ENCODE measurements around the gene AMN1.
"Not testable (repeated sequence)": the region's sequence is repeated elsewhere in the genome, so short reads cannot be mapped to it uniquely, and the experiment has no call there.

Gene AMN1

DNA sequence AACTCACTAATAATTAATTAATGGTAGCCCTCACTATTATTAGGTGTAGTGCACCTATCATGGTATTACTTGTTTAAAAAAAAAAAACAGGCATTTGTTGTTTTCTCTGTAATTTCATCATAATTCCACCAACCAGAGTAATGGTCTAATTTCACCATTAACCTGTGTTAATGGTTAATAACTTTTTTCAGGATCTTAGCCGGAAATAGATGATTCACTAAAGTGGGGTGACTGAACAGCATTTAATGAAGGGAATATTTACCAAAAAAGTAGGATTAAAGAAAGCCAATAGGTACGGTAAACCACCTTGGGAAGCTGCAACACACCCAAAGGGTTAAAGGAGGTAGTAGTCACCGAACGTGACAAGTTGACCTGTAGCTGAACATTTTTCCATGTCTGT lies 56.3 kb downstream of the AMN1 start:
- no peak for TF ChIP-seq ZNF274 (IDR thresholded peaks at IDR 0.05; ENCODE audit: low read depth, low read length)
- H3K4me3 ChIP-seq (ENCODE audit: low read length): no peak overlapping the region

DNA sequence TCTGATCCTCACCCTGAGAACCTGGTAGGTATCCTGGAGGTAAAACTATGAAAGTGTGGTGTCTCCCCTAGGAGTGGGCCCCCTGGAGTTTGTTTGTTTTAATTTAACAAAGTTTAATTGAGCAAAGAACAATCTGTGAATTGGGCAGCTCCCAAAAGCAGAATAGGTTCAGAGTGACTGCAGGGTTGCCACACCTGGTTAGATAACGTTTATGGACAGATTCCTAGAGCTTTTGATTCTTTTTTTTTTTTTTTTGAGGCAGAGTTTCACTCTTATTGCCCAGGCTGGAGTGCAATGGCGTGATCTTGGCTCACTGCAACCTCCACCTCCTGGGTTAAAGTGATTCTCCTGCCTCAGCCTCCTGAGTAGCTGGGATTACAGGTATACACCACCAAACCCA lies 59.2 kb downstream of the AMN1 start:
- not testable (repeated sequence) for H3K4me3 ChIP-seq (ENCODE audit: low read length)

DNA sequence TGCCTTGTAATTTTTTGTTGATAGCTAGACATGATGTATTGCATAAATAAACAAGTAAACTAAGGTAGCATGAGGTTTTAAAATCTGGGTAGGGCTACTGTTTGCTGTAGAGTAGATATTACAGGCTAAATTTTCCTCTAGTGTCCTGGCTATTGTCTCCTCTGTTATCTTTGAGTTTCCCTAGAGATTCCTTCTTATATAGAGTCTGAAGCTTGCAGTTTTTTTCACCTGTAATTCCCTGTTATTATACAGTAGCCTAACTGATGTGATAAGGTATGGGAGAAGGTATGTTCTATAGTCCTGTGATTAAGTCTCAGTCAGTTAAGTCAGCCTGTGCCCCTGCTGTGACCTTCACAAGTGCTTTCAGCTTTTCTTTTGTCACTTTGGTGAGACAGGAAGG lies 59.8 kb downstream of the AMN1 start:
- TF ChIP-seq ZNF274 (IDR thresholded peaks at IDR 0.05; ENCODE audit: low read depth, low read length): no peak
- no peak overlapping the region for H3K4me3 ChIP-seq (ENCODE audit: low read length)

DNA sequence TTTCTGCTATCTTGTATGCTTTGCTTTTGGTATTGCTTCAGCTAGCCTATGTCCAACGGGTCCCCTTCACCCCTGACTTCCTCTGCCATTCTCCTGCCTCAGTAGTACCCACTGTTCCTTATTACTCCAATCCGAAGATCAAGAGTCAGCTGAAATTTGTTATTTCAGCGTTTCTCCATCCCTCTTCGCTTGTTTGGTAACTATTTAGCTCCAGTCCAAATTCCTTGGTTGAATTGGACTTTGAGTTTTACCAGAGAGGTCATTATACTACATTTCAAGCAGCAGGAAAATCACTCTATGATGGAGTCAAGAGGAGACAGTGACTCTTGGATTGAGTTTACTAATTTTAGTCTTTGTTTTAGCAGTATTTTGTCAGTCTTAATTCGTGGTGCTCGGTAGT lies 64.8 kb downstream of the AMN1 start:
- H3K4me3 ChIP-seq (ENCODE audit: low read length): no peak overlapping the region
- no peak for TF ChIP-seq ZNF274 (IDR thresholded peaks at IDR 0.05; ENCODE audit: low read depth, low read length)

DNA sequence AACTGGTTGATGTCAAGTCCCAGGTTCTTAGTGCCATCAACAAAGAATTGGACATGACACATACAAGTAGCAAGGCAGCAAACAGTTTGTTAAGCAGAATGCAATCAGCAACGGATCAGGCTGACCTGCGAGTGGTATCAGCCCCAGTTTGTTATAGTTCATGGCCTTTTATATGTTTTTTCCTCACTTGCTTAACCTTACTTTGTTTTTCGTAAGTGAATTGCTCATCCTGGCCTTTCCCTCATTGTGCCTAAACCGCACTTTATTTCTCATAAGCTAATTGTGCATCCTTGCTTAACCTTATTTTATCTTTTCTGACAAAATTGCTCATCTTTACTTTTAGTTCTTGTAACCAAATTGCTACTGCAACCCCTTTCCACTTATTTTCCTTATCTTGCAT lies 65.2 kb downstream of the AMN1 start:
- no peak overlapping the region for H3K4me3 ChIP-seq (ENCODE audit: low read length)
- no peak for TF ChIP-seq ZNF274 (IDR thresholded peaks at IDR 0.05; ENCODE audit: low read depth, low read length)

DNA sequence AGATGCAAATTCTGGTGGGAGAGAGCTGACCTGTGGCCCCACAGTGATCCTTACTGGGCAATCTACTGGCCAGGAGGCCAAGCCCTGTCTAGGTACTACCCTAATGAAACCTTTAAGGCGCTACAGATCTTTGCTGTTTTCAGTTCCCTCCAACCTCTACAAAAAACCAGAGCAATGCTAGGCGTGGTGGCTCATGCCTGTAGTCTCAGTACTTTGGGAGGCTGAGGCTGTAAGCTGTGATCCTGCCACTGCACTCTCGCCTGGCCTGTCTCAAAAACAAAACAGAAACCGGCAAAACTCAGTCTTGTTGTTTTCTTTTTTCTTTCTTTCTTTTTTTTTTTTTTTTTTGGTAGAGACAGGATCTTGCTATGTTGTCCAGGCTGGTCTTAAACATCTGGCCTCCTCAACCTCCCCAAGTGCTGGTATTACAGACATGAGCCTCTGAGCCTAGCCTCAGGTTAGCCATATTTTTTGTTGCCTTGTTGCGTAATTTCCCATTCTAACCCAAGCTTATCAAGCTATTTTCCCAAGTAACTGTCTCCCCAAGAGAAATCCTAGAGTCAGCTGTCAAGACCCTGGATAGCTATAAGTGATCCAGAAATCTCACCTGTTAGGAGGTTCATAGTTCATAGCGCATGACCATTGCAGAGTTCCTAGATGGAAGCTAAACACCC lies 66.5 kb downstream of the AMN1 start:
- no peak overlapping the region for H3K4me3 ChIP-seq (ENCODE audit: low read length)
- no peak for TF ChIP-seq ZNF274 (IDR thresholded peaks at IDR 0.05; ENCODE audit: low read depth, low read length)

DNA sequence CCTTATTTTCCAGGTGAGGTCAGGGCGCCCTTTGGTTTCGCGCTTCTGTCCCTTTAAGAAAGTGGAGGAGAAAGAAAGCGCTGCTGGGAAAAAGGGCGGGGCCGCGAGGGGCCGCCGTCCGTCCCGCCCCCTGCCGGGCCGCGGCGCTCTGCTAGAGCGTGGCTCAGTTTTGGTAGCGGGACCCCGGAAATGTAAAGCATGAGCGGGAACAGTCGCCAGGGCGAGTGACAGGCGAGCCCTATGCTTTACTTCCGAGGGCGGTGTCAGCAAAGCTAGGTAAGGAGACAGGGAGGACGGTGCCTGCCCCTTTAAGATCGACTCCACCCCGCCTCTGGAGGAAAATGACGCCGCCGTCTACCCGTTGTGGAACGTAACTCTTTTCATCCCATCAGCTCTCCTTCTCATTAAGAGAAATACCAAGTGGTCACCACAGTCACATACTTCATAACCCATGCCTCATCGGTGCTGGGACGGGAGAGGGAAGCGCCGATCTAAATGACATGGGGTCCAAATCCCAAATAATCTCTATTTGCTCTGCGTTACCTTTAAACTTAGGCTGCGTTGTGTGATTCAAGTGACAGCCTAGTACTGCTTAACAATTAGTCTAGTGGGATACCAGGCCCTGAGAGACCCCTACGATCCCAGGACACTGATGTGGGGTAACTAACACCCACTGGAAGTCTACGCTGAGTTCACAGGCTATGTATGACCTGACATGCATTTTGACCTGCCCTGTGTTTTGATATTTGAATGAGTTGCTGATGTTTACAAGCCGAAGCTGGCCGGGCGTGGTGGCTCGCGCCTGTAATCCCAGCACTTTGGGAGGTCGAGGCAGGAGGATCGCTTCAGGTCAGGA lies 69.5 kb downstream of the AMN1 start, which contains the start of gene ETFBKMT:
Gene ETFBKMT, plus strand, starts transcription at position 602 of the 856 bp plus-strand sequence. CDS start 2,266 bp downstream, outside the sequence.
- peak within 1 kb of the TSS; percentile 98 for H3K4me3 ChIP-seq (ENCODE audit: low read length)
- TF ChIP-seq ZNF274 (IDR thresholded peaks at IDR 0.05; ENCODE audit: low read depth, low read length): no peak

DNA sequence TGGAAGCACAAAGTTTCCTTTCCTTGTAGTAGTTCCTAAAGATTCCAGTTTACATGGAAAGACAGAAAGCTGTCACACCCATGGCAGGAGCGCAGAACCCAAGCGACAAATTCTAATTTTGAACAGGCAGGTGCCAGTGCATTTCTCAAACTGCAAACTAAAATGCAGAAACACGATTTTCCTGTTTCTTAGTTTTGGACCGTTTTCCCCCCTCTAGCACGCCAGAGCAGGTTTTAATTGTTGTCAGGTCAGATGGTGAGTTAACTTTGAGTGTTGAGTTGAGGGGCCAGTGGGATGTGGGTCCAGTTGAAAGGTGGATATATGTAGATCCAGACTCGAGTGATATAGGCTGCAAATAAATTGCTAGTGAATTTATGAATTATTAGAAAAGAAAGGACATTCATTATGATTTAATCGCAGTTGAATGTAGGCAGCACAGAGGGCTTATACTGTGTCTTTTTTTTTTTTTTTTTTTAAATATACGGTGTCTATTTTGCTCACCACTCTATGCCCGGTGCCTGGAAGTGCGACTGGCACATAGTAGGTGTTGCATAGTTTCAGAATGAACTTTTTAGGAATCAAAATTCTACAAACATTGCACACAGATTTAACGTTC lies 70.2 kb downstream of the AMN1 start:
- no peak for TF ChIP-seq ZNF274 (IDR thresholded peaks at IDR 0.05; ENCODE audit: low read depth, low read length)
- H3K4me3 ChIP-seq (ENCODE audit: low read length): peak overlapping the region; percentile 98

DNA sequence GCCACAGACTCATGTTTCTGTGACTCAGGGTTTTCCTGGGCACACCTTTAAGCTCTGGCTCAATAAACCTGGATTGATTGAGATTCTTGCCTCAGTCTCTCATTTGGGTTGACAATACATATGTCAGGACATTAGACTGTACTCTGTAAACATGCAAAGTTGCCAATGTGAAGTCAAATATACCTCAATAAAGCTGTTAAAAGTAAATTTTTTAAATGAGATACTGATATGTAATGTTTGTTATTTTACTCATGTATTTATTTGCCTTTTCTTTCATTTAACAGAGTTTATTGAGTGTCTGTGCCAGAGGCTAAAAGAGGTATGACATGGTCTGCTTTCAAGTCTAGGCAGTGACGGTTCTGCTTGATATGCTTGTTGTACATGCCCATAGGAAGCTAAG lies 73.0 kb downstream of the AMN1 start:
- no peak overlapping the region for H3K4me3 ChIP-seq (ENCODE audit: low read length)
- no peak for TF ChIP-seq ZNF274 (IDR thresholded peaks at IDR 0.05; ENCODE audit: low read depth, low read length)

DNA sequence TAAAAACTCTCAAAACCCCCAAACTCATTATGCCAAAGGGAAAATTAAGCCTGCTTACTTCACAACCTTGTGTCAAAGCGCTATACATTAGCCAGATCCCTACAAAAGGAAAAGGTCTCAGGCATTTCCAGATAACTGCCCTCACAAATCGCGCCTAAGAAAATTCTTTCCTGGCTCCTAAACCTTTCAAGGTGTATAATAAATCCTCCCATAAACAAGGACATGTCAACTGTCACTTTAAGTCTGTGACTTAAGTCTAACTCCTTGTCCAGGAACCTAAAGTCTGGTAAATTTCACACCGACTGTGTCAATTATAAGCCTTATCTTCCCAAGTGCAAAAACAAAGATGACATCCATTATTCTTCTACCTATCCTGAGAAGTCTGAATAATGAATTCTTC lies 73.6 kb downstream of the AMN1 start:
- H3K4me3 ChIP-seq (ENCODE audit: low read length): no peak overlapping the region
- no peak for TF ChIP-seq ZNF274 (IDR thresholded peaks at IDR 0.05; ENCODE audit: low read depth, low read length)

DNA sequence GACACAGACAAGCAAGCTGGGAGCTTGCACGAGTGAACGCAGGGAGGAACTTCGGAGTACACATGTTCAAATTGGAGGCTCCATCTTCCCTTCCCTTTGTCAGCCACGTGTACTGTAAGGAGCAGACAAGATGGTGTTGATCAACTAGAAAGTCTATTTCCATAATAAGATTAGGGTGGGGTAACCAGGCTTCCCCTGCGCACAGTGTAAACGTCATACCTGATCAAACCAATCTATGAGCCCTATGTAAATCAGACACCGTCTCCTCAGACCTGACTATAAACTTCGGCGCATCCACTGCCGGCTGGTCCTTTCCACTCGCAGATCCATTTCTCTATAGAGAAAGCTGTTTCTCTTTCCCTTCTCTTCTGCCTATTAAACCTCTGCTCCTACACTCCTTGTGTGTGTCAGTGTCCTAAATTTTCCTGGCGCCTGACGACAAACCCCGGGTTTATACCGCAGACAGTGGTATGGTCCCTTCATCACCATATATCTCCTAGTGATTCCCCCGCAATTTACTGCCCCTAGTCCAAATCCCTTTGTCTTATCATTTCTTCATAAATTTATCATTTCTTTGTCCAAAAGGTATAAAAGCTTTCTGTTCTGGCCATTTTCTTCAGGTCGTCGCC lies 76.8 kb downstream of the AMN1 start:
- no peak for TF ChIP-seq ZNF274 (IDR thresholded peaks at IDR 0.05; ENCODE audit: low read depth, low read length)

DNA sequence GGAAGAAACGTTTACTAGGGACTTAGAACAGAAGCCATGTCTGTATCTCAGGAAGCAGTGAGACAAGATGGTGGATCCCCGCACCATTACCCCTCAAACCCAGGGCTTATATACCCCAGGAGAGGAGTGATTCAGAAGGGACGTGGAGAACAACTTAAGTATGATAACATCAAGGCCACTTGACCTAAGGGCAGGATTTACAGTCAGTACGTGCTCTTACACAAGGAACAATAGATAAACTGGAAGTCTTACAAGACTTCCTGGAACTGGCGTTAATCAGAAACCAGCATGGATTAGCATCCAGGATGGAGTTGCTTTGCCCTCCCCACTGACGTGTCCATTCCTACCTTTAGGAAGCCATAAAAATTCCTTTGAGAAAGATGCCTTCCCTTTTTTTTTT lies 77.9 kb downstream of the AMN1 start:
- H3K4me3 ChIP-seq (ENCODE audit: low read length): no peak overlapping the region
- TF ChIP-seq ZNF274 (IDR thresholded peaks at IDR 0.05; ENCODE audit: low read depth, low read length): no peak

More for the DNA sequence above, 76.8 kb downstream of the AMN1 start:
- H3K4me3 ChIP-seq (ENCODE audit: low read length): no peak overlapping the region

DNA sequence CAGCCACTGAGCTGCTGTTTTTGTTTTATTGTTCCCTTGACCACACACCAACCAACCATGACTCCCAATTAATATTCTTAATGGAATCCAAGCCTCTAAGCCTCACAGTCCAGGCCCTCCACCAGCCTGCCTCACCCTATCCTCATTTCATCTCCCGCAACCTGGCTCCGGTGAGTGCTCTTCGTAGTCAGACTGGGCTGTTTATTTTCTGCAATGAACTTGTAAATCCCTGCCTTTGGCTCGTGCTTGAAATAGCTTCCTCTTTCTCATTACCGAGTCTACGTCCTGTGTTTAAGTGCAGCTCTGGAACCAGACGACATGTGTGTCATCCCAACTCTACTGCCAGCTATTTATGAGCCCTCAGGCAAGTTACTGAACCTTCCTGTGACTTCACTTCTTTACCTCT lies 81.7 kb downstream of the AMN1 start:
- no peak for TF ChIP-seq ZNF274 (IDR thresholded peaks at IDR 0.05; ENCODE audit: low read depth, low read length)
- no peak overlapping the region for H3K4me3 ChIP-seq (ENCODE audit: low read length)

DNA sequence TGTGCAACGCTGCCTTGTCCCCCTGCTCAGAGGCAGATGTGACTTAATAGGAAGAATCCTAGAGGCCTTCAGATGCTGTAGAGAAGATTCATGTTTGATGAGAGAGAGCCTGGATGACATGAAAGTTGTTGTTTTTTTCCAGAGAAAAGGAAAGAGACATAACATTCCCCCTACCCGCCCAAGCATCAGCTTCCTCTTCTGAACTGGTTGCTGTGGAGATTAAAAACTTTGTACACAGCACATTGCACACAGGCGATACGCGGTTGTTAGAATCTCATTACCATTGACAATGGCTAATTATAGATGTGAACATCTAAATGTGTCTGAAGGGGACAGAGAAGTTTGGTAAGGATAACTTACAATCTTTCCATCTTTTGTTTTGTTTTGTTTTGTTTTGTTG lies 82.9 kb downstream of the AMN1 start:
- H3K4me3 ChIP-seq (ENCODE audit: low read length): no peak overlapping the region
- TF ChIP-seq ZNF274 (IDR thresholded peaks at IDR 0.05; ENCODE audit: low read depth, low read length): no peak

Data from GM08714 (cell line).